GM12873 (cell line): ENCODE measurements around the gene FANCE.

ENCODE experiments used
- TF ChIP-seq, protein P1 (sequence below): IDR thresholded peaks from 2 replicates; pipeline ENCODE4 v1.5.1; 2012; ENCODE audit warnings: low read depth, mild to moderate bottlenecking, moderate library complexity, low read length, control low read depth; ENCODE audit not compliant: insufficient read depth; ENCODE audit errors: missing control alignments

Gene FANCE

DNA sequence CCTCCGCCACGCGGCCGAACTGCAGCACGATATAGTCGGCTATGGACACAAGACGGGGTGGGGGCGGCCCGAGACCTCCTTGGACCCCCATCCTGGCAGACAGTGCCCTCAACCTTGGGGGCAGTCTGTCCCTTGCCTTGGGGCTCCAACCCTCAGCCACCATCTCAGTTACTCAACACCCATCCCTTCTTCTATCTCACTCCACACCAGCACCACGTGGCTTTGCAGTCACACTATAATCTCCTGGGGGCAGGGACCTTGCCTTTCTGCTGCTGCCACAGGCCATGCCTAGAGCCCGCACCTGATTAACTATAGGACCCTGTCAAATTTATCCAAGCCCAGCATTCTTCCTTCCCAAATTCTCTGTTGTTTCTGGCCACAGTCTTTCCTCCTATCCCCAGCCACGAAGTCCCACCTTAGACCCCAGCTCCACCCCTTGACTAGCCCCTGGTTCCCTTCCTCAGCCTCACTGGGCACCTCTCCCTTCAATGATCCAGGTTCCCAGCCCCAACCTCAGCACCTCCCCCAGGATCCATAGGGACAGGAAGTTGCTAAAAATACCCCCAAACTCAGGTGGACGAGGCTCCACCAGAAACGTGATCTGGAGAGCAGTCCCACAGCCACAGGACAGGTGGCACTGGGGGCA, 46.4 kb downstream of the FANCE start:
- TF ChIP-seq, protein P1, sequence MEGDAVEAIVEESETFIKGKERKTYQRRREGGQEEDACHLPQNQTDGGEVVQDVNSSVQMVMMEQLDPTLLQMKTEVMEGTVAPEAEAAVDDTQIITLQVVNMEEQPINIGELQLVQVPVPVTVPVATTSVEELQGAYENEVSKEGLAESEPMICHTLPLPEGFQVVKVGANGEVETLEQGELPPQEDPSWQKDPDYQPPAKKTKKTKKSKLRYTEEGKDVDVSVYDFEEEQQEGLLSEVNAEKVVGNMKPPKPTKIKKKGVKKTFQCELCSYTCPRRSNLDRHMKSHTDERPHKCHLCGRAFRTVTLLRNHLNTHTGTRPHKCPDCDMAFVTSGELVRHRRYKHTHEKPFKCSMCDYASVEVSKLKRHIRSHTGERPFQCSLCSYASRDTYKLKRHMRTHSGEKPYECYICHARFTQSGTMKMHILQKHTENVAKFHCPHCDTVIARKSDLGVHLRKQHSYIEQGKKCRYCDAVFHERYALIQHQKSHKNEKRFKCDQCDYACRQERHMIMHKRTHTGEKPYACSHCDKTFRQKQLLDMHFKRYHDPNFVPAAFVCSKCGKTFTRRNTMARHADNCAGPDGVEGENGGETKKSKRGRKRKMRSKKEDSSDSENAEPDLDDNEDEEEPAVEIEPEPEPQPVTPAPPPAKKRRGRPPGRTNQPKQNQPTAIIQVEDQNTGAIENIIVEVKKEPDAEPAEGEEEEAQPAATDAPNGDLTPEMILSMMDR, result no peak

DNA sequence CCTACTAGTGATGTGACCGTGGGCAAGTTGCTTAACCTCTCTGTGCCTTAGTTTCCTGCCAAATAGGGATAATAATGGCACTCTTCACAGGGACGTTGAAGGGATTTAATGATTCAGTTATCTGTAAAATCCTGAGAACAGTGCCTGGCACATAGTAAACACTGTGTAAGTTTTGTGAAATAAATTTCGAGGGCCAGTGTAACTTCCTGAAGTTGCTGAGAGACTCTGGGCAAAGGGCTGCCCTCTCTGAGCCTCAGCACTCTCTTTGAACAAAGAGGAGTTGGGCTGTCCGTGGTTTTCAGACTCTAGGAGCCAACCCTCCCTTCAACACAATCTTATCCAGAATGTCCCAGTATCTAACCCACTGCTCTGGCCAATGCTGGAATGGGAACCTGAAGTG, 47.2 kb downstream of the FANCE start:
- TF ChIP-seq, protein P1, result no peak

DNA sequence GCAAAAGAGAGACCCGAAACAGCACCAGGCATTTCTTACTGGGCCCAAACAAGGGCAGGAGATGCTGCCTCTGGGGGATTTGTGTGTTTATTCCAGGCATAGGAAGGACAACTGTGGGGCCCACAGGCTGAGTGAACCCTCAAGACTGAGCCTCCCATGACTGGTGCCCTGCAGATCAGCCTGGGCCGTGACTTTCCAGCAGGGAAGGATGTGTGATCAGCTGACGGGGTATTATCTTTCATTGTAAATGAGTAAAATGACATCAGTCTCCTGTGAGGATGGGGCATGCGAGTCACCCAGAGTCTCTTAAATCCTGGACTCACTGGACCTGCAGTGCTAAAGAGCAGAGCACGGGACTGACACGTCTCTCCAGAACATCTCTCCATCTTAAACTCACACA, 48.6 kb downstream of the FANCE start:
- TF ChIP-seq, protein P1, result no peak

DNA sequence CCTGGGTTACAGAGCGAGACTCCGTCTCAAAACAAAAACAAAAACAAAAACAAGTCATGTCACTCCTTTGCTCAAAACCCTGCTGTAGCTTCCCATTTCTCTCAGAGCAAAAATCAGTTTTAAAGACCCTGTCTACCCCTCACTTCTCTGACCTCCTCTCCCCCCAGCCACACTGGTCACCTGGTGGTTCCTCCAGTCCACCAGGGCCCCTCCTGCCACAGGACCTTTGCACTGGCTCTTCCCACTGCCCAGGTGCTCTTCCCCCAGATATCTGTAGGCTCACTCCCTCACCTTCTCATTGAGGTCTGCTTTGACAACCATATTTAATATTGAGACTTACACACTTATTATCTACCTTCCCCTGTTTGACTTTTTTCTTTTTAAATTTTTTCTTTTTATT, 49.6 kb downstream of the FANCE start:
- TF ChIP-seq, protein P1, result no peak

DNA sequence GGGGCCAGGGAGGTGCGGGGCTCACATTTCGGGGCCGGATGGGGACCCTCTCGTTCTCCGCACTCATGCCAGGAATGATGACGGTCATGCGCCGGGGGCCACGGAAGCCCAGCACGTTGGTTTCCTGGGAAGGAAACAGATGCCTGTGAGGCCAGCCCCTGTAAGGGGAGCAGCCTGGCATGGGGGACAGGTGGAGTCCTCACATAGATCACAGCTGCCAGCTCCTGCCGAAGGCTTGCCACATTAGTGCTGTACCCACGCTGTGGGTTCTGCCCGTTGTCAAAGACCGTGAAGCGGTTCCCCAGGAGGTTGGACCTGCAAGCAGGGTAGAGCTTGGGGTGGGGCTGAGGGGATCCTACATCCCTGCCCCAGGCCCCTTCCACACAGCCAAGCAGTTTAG, 51.4 kb downstream of the FANCE start:
- TF ChIP-seq, protein P1, result no peak

DNA sequence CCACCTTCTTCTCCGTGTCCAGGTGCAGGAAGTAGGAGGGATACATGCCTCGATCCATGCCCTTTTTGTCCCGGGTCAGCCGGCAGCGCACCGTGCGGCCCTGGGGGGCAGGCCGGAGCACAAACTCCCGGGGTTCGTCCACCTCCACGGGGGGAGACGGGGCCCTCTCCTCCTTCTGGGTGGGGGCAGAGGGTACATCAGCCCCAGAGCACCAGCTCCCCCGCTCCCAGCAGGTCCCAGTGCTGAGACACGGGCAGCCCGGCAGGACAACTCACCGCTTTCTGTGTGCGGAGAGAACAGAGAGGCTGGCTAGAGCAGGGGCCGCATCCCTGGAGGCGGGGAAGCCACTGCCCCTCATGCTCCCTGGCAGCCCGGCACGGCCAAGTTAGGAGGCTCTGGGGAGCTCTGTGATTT, 53.9 kb downstream of the FANCE start:
- TF ChIP-seq, protein P1, result no peak

DNA sequence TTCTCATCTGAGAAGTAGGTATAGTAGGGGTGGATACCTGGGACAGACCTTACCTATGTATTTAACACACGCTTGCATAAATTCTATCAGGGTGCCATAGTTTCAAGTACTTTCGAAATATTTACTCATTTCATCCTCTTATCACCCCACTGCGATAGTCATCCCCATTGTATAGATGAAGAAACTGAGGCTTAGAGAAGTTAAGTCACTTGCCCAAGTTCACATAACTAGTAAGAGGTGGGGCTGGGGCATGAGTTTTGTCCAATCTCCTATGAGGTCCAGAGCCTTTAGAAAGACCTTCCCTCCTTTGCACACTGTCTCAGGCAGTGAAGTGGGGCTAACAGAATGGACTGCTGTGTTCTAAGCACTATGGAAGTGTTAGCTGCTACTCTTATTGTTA, 54.4 kb downstream of the FANCE start:
- TF ChIP-seq, protein P1, result no peak

DNA sequence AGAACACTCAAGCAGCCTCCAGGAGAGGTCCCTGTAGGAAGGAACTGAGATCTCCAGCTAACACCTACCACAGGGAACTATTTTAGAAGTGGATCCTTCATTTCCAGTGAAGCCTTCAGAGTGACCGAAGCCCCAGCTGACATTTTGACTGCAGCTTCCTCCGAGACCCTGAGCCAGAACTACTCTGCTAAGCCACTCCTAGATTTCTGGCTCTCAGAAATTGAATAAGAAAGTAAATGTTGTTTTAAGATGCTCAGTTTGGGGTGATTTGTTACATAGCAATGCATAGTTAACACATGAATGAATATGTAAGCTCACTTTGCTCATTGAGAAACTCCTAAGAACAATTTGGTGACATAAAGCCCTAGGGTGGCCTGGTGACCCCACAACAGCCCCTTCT, 55.1 kb downstream of the FANCE start:
- TF ChIP-seq, protein P1, result no peak
